Measurements from ENCODE around the gene TRAM2. TPM values are rescaled to one million over a fixed set of nuclear protein-coding genes. Genes with fewer than 3 reads are reported as not detected.
"Not testable (repeated sequence)": the region's sequence is repeated elsewhere in the genome, so short reads cannot be mapped to it uniquely, and the experiment has no call there.

TRAM2 gene
- total RNA-seq, 5 donors from 2014 or later (not counting 1 experiment from before 2014, with no cell fraction given): 8.8 to 12.1 (median 9.3) TPM

DNA sequence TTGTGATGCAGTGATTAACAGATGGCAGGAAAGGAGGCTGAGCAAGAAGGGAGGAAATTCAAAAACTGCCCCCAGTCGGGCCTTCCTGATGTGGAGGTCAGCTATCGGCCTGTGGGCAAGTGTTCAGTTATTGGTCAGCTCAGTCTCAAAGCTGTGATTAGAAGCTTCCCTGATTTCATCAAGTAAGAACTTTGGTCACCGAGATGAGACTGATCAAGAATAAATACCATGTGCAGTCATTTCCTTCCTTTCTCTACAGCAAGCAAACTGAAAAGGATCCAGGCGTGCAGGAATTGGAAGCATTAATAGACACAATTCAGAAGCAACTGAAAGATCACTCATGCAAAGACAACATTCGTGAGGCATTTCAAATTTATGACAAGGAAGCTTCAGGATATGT lies 87.0 kb downstream of the TRAM2 start:
- H3K9me3 ChIP-seq: no peaks in the 10 kb centered on the region
- ChIA-PET POLR2A (no interaction called here), CTCF (no interaction called here)
- H3K27me3 Mint-ChIP-seq: no peaks in the 10 kb centered on the region
- H3K4me1 ChIP-seq (ENCODE audit: control insufficient read depth in 1 of 2, extremely low read depth in 1 of 2, insufficient read depth in 2 of 2, low read length in 2 of 2): no peaks in the 10 kb centered on the region
- H3K27ac Mint-ChIP-seq: no peak overlapping the region
- H3K4me3 Mint-ChIP-seq: no peak overlapping the region
- WGBS (ENCODE audit: insufficient coverage): 61% methylated on average over 4 of the region's 5 CpGs
- H3K36me3 ChIP-seq (ENCODE audit: control insufficient read depth in 2 of 2, extremely low read depth in 1 of 2, insufficient read depth in 1 of 2, low read length in 1 of 2): no peaks in the 10 kb centered on the region
- H3K4me1 Mint-ChIP-seq: no peaks in the 10 kb centered on the region
- ATAC-seq (replicated peaks in 1 of 4) (no peak), DNase-seq (no peak)
- peaks cover 0 to 7% (median 4%) of the 10 kb centered on the region in 3 donors for H3K9me3 Mint-ChIP-seq
- H3K27me3 ChIP-seq (replicated peaks in 1 of 2; ENCODE audit: control insufficient read depth in 2 of 2, extremely low read depth in 1 of 2, insufficient read depth in 2 of 2, low read length in 1 of 2): no peaks in the 10 kb centered on the region
- no peaks in the 10 kb centered on the region for H3K36me3 Mint-ChIP-seq
- no peak overlapping the region for H3K27ac ChIP-seq (ENCODE audit: low read length)
- no peak overlapping the region for H3K4me3 ChIP-seq (ENCODE audit: control insufficient read depth in 1 of 2, extremely low read depth in 1 of 2, low read length in 1 of 2)

GRCh38 chr6:52483671-52484003 lies 93.2 kb downstream of the TRAM2 start:
- Histone ChIP-seq H3K27ac (ENCODE audit: low read length) (no peak overlapping the region), H3K9me3 (no peaks in the 10 kb centered on the region), H3K27me3 (replicated peaks in 1 of 2; ENCODE audit: control insufficient read depth in 2 of 2, extremely low read depth in 1 of 2, insufficient read depth in 2 of 2, low read length in 1 of 2) (no peaks in the 10 kb centered on the region), H3K36me3 (ENCODE audit: control insufficient read depth in 2 of 2, extremely low read depth in 1 of 2, insufficient read depth in 1 of 2, low read length in 1 of 2) (no peaks in the 10 kb centered on the region), H3K4me1 (ENCODE audit: control insufficient read depth in 1 of 2, extremely low read depth in 1 of 2, insufficient read depth in 2 of 2, low read length in 2 of 2) (no peaks in the 10 kb centered on the region), H3K4me3 (ENCODE audit: control insufficient read depth in 1 of 2, extremely low read depth in 1 of 2, low read length in 1 of 2) (no peak overlapping the region)
- Mint-ChIP-seq H3K27ac (no peak overlapping the region), H3K4me1 (no peaks in the 10 kb centered on the region), H3K27me3 (no peaks in the 10 kb centered on the region), H3K36me3 (peaks cover 5% of the 10 kb centered on the region), H3K9me3 (no peaks in the 10 kb centered on the region), H3K4me3 (no peak overlapping the region)
- WGBS (ENCODE audit: insufficient coverage): 100% methylated on average over 1 of the region's 3 CpGs
- ChIA-PET POLR2A (no interaction called here), CTCF (no interaction called here)
- DNase-seq (no peak), ATAC-seq (replicated peaks in 1 of 4) (no peak)

- H3K36me3 Mint-ChIP-seq: peaks cover 5% of the 10 kb centered on the region
- no peaks in the 10 kb centered on the region for H3K27me3 Mint-ChIP-seq
- Histone ChIP-seq H3K4me1 (ENCODE audit: control insufficient read depth in 1 of 2, extremely low read depth in 1 of 2, insufficient read depth in 2 of 2, low read length in 2 of 2) (no peaks in the 10 kb centered on the region), H3K36me3 (ENCODE audit: control insufficient read depth in 2 of 2, extremely low read depth in 1 of 2, insufficient read depth in 1 of 2, low read length in 1 of 2) (no peaks in the 10 kb centered on the region), H3K27me3 (replicated peaks in 1 of 2; ENCODE audit: control insufficient read depth in 2 of 2, extremely low read depth in 1 of 2, insufficient read depth in 2 of 2, low read length in 1 of 2) (no peaks in the 10 kb centered on the region), H3K4me3 (ENCODE audit: control insufficient read depth in 1 of 2, extremely low read depth in 1 of 2, low read length in 1 of 2) (no peak overlapping the region), H3K9me3 (no peaks in the 10 kb centered on the region), H3K27ac (ENCODE audit: low read length) (no peak overlapping the region)
- CTCF ChIA-PET: no interaction called here
- H3K4me3 Mint-ChIP-seq: no peak overlapping the region
- 100% methylated on average over 2 of the region's 7 CpGs for WGBS (ENCODE audit: insufficient coverage)
- H3K9me3 Mint-ChIP-seq: no peaks in the 10 kb centered on the region
- POLR2A ChIA-PET: no interaction called here
- no peak overlapping the region for H3K27ac Mint-ChIP-seq
- ATAC-seq (replicated peaks in 1 of 4) (no peak), DNase-seq (no peak)
- no peaks in the 10 kb centered on the region for H3K4me1 Mint-ChIP-seq
Observed at GRCh38 chr6:52482903-52483670, 93.8 kb downstream of the TRAM2 start.

DNA sequence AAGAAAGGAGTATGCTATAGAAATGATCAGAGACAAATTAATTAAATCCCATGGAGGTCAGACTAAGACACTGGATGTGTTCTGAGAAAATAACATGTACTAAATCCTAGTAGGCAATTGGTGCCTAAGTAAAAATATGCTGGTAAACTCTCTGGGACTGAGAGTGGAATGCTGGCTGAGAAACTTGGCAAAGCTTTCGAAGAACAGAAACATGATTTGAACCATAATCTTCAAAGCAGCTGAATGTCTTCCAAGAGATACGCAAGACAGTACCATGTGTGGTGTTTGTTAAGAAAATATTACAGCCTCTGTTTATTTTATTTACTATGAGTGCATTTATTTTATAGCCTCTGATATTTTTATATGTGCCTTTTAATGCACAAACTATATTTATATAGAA lies 101.6 kb downstream of the TRAM2 start:
- Mint-ChIP-seq H3K9me3 (peaks cover 0 to 3% (median 0%) of the 10 kb centered on the region in 3 donors), H3K27ac (no peak overlapping the region), H3K27me3 (no peaks in the 10 kb centered on the region), H3K4me3 (no peak overlapping the region), H3K4me1 (no peaks in the 10 kb centered on the region), H3K36me3 (no peaks in the 10 kb centered on the region)
- Histone ChIP-seq H3K9me3 (no peaks in the 10 kb centered on the region), H3K36me3 (ENCODE audit: control insufficient read depth in 2 of 2, extremely low read depth in 1 of 2, insufficient read depth in 1 of 2, low read length in 1 of 2) (no peaks in the 10 kb centered on the region), H3K4me3 (ENCODE audit: control insufficient read depth in 1 of 2, extremely low read depth in 1 of 2, low read length in 1 of 2) (no peak overlapping the region), H3K27ac (ENCODE audit: low read length) (no peak overlapping the region), H3K4me1 (ENCODE audit: control insufficient read depth in 1 of 2, extremely low read depth in 1 of 2, insufficient read depth in 2 of 2, low read length in 2 of 2) (no peaks in the 10 kb centered on the region), H3K27me3 (replicated peaks in 1 of 2; ENCODE audit: control insufficient read depth in 2 of 2, extremely low read depth in 1 of 2, insufficient read depth in 2 of 2, low read length in 1 of 2) (no peaks in the 10 kb centered on the region)
- no CpG with 5 or more reads among the region's 2 CpGs for WGBS (ENCODE audit: insufficient coverage)
- ChIA-PET CTCF (no interaction called here), POLR2A (no interaction called here)
- no peak for DNase-seq
- no peak for ATAC-seq (replicated peaks in 1 of 4)

- Histone ChIP-seq H3K27me3 (replicated peaks in 1 of 2; ENCODE audit: control insufficient read depth in 2 of 2, extremely low read depth in 1 of 2, insufficient read depth in 2 of 2, low read length in 1 of 2) (no peaks in the 10 kb centered on the region), H3K36me3 (ENCODE audit: control insufficient read depth in 2 of 2, extremely low read depth in 1 of 2, insufficient read depth in 1 of 2, low read length in 1 of 2) (no peaks in the 10 kb centered on the region), H3K4me3 (ENCODE audit: control insufficient read depth in 1 of 2, extremely low read depth in 1 of 2, low read length in 1 of 2) (no peak overlapping the region), H3K4me1 (ENCODE audit: control insufficient read depth in 1 of 2, extremely low read depth in 1 of 2, insufficient read depth in 2 of 2, low read length in 2 of 2) (no peaks in the 10 kb centered on the region), H3K9me3 (no peaks in the 10 kb centered on the region), H3K27ac (ENCODE audit: low read length) (no peak overlapping the region)
- H3K4me1 Mint-ChIP-seq: no peaks in the 10 kb centered on the region
- H3K4me3 Mint-ChIP-seq: no peak overlapping the region
- H3K27ac Mint-ChIP-seq: no peak overlapping the region
- no CpG with 5 or more reads among the region's 4 CpGs for WGBS (ENCODE audit: insufficient coverage)
- no peaks in the 10 kb centered on the region for H3K36me3 Mint-ChIP-seq
- no peaks in the 10 kb centered on the region for H3K27me3 Mint-ChIP-seq
- peaks cover 0 to 3% (median 0%) of the 10 kb centered on the region in 3 donors for H3K9me3 Mint-ChIP-seq
- ChIA-PET CTCF (no interaction called here), POLR2A (no interaction called here)
- ATAC-seq (replicated peaks in 1 of 4): no peak
- no peak for DNase-seq
Observed at GRCh38 chr6:52474173-52474572, 102.7 kb downstream of the TRAM2 start.

GRCh38 chr6:52461194-52461593 lies 115.7 kb downstream of the TRAM2 start:
- POLR2A ChIA-PET; H3K27ac ChIP-seq (ENCODE audit: low read length); DNase-seq; H3K36me3 Mint-ChIP-seq; H3K9me3 ChIP-seq; H3K27me3 Mint-ChIP-seq; H3K27me3 ChIP-seq (replicated peaks in 1 of 2; ENCODE audit: control insufficient read depth in 2 of 2, extremely low read depth in 1 of 2, insufficient read depth in 2 of 2, low read length in 1 of 2); ATAC-seq (replicated peaks in 1 of 4); H3K27ac Mint-ChIP-seq; CTCF ChIA-PET; H3K4me3 Mint-ChIP-seq; H3K4me1 Mint-ChIP-seq; H3K4me3 ChIP-seq (ENCODE audit: control insufficient read depth in 1 of 2, extremely low read depth in 1 of 2, low read length in 1 of 2); H3K36me3 ChIP-seq (ENCODE audit: control insufficient read depth in 2 of 2, extremely low read depth in 1 of 2, insufficient read depth in 1 of 2, low read length in 1 of 2); H3K4me1 ChIP-seq (ENCODE audit: control insufficient read depth in 1 of 2, extremely low read depth in 1 of 2, insufficient read depth in 2 of 2, low read length in 2 of 2): not testable (repeated sequence)
- 80% methylated on average over 1 of the region's 2 CpGs for WGBS (ENCODE audit: insufficient coverage)
- H3K9me3 Mint-ChIP-seq: peaks cover 3 to 11% (median 3%) of the 10 kb centered on the region in 3 donors

DNA sequence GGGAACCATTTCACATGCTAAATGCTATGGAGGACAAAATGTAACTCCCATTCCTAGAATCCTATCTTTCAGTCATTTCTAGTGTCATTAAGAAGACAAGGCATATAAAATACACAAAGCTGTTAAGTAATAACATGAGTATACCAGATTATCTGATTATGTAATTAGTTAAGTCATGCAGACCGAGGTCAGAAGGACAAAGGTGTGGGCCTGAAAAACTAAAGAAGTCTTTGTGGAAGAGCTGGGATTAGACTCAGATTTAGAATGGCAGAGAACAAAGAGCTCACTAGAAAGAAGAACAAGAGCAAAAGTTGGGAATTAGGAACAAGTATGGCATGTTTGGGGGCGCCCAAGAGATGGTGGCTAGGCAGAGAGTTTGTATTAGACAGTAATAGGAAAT lies 119.8 kb downstream of the TRAM2 start:
- no peaks in the 10 kb centered on the region for H3K4me1 Mint-ChIP-seq
- Histone ChIP-seq H3K27ac (ENCODE audit: low read length) (no peak overlapping the region), H3K9me3 (no peaks in the 10 kb centered on the region), H3K27me3 (replicated peaks in 1 of 2; ENCODE audit: control insufficient read depth in 2 of 2, extremely low read depth in 1 of 2, insufficient read depth in 2 of 2, low read length in 1 of 2) (no peaks in the 10 kb centered on the region), H3K36me3 (ENCODE audit: control insufficient read depth in 2 of 2, extremely low read depth in 1 of 2, insufficient read depth in 1 of 2, low read length in 1 of 2) (no peaks in the 10 kb centered on the region), H3K4me1 (ENCODE audit: control insufficient read depth in 1 of 2, extremely low read depth in 1 of 2, insufficient read depth in 2 of 2, low read length in 2 of 2) (no peaks in the 10 kb centered on the region), H3K4me3 (ENCODE audit: control insufficient read depth in 1 of 2, extremely low read depth in 1 of 2, low read length in 1 of 2) (no peak overlapping the region)
- H3K27ac Mint-ChIP-seq: no peak overlapping the region
- ChIA-PET POLR2A (interaction anchor here in 1 of 2 donors (0.6 kb wide), 1 partner anchor 235 kb away, joined by 4 read pairs; no protein-coding TSS in a partner anchor), CTCF (no interaction called here)
- WGBS (ENCODE audit: insufficient coverage): 70% methylated on average over 1 of the region's 2 CpGs
- H3K36me3 Mint-ChIP-seq: peaks cover 11% of the 10 kb centered on the region
- H3K4me3 Mint-ChIP-seq: no peak overlapping the region
- no peaks in the 10 kb centered on the region for H3K27me3 Mint-ChIP-seq
- no peak for DNase-seq
- peaks cover 3 to 11% (median 3%) of the 10 kb centered on the region in 3 donors for H3K9me3 Mint-ChIP-seq
- ATAC-seq (replicated peaks in 1 of 4): no peak
